B cell (primary cell): Measurements from ENCODE around the gene FITM1.

Source experiments
- EZH2 ChIP-seq: IDR thresholded peaks from 2 replicates; pipeline ENCODE4 v1.6.1; 2012; ENCODE audit warnings: borderline replicate concordance, low read depth, mild to moderate bottlenecking, moderate library complexity, low read length; ENCODE audit not compliant: insufficient read depth, poor library complexity, severe bottlenecking
- TF ChIP-seq, protein P1 (sequence below): fragments of 200-600 bp; IDR thresholded peaks from one replicate; pipeline ENCODE4 v1.8.0; 2022; ENCODE audit warnings: antibody characterized with exemption, mild to moderate bottlenecking

DNA sequence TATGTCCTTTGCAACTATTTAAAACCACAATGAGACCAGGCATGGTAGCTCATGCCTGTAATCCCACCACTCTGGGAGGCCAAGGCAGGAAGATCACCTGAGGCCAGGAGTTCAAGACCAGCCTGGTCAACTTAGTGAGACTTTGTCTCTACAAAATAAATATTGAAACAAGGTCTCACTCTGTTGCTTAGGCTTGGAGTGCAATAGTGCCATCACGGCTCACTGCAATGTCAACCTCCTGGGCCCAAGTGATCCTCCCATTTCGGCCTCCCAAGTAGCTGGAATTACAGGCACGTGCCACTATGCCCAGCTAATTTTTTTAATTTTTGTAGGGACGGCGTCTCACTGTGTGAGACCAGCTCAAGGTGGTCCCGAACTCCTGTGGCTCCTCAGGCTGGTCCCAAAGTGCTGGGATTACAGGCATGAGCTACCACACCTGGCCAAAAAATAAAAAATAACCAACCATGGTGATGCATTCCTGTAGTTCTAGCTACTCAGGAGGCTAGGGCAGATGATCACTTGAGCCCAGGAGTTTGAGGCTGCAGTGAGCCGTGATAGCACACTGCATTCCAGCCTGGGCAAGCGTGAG is 955 bp upstream of the FITM1 start:
- TF ChIP-seq, protein P1, sequence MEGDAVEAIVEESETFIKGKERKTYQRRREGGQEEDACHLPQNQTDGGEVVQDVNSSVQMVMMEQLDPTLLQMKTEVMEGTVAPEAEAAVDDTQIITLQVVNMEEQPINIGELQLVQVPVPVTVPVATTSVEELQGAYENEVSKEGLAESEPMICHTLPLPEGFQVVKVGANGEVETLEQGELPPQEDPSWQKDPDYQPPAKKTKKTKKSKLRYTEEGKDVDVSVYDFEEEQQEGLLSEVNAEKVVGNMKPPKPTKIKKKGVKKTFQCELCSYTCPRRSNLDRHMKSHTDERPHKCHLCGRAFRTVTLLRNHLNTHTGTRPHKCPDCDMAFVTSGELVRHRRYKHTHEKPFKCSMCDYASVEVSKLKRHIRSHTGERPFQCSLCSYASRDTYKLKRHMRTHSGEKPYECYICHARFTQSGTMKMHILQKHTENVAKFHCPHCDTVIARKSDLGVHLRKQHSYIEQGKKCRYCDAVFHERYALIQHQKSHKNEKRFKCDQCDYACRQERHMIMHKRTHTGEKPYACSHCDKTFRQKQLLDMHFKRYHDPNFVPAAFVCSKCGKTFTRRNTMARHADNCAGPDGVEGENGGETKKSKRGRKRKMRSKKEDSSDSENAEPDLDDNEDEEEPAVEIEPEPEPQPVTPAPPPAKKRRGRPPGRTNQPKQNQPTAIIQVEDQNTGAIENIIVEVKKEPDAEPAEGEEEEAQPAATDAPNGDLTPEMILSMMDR: no peak
- TF ChIP-seq EZH2: no peak
